CD4-positive, alpha-beta T cell treated with Interferon gamma for 1 hour (primary cell): ENCODE results near the gene SAMD14.

ENCODE experiments used
- DNase-seq: peaks from one replicate; pipeline ENCODE4 v3.0.0-alpha.2; 2020

Gene SAMD14

GRCh38 chr17:50110591-50111349, 19.2 kb downstream of the SAMD14 start:
- DNase-seq = no peak

GRCh38 chr17:50109785-50110184, 20.2 kb downstream of the SAMD14 start:
- no peak for DNase-seq

GRCh38 chr17:50109207-50109606, 20.8 kb downstream of the SAMD14 start:
- no peak for DNase-seq

DNA sequence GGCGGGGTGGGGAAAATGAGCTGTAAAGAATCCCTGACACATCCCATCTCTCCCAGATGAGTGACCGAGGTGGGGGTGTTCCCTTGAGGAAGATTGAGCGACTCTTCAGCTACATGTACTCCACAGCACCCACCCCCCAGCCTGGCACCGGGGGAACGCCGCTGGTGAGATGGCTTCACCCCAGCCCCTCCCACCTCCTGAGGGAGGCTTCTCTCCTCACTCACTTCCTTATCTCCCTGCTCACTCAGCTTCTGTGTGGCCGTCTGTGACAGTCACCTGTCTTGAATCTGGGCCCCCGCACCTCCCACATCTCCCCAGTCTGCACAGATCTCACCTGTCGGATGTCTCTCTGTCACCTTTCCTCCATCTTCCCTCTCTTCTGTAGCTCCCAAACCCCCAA, 21.4 kb downstream of the SAMD14 start:
- DNase-seq = no peak

- DNase-seq = no peak
Observed at GRCh38 chr17:50107790-50108414, 22.1 kb downstream of the SAMD14 start.

DNA sequence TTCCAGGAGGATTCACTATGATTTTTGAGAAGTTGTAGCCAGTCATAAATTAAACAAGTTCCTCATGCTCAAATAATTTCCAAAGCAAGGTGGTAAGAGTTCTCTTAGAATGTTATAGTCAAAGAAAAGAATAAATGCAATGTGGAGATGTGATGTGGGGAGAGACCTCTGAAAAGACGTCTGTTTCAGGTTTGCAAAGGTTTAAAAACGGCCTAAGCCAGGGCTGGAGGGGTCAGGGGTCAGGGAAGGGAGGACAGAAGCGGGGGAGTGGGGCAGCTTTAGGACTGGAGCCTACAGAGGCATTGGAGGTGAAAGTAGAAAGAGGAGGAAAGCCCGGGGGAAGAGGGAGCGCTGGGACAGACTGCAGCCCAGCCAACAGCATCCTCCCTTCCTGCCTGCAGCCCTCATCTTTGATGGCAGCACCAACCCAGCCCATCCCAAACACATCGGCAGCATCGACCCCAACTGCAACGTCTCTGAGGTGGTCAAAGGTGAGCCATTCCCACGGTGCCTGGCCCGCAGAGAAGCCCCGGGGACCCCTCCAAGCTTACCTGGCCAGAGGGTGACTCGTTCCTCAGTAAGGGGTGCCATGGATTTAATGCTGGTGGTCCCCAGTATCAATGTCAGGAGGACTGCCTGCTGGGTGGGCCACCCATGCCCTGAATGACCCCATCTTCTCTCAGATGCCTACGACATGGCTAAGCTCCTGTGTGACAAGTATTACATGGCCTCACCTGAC, 23.4 kb downstream of the SAMD14 start:
- no peak for DNase-seq

DNA sequence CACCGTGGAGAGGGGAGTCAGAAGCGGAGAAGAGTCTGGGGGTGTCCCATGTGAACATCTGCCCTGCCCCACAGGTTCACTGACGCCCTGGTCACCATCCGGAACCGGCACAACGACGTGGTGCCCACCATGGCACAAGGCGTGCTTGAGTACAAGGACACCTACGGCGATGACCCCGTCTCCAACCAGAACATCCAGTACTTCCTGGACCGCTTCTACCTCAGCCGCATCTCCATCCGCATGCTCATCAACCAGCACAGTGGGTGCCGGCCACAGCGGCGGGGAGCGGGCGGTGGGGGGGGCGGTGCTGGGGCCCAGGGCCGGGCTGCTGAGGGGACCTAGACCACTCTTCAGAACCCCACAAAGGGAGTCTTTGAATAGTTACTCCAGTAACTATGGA, 24.1 kb downstream of the SAMD14 start:
- DNase-seq = no peak

DNA sequence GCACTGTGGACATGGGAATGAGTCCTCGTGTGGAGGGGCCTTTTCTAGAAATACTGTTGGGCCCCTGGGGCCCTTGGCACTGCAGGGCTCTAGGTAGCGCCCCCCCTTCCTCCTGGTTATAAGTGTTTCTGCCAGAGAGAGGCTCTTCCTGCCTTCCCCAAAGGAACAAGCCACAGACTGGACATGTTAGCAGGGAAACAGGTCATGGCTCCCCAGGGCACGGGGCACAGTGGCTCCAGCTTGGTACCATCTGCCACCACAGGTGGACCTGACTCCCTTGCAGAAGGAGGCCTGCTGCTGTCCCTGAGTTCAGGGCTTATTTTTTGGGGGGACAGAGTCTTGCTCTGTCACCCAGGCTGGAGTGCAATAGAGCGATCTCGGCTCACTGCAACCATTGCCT, 26.0 kb downstream of the SAMD14 start:
- no peak for DNase-seq

DNA sequence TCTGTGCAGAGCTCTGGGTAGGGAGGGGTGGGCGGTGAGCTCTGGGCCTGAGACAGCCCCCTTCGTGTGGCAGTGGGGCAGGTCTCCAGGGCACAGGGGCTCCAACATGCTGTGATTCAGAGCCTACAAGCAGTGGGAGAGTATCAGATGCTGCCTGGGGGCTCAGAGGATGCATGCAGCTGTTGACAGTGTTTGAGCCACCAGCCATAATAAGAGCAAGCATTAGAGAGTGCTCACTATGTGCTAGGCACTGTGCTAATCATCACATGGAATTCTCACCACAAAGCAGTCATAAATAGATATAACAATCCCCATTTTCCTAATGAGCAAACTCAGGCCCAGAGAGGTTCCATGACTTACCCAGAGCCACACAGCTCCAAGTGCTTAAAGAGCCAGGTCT, 26.7 kb downstream of the SAMD14 start:
- DNase-seq = no peak

GRCh38 chr17:50102164-50102991, 27.6 kb downstream of the SAMD14 start:
- DNase-seq = no peak

GRCh38 chr17:50101346-50102163, 28.4 kb downstream of the SAMD14 start:
- no peak for DNase-seq

- no peak for DNase-seq
Observed at GRCh38 chr17:50100921-50101345, 29.0 kb downstream of the SAMD14 start.

DNA sequence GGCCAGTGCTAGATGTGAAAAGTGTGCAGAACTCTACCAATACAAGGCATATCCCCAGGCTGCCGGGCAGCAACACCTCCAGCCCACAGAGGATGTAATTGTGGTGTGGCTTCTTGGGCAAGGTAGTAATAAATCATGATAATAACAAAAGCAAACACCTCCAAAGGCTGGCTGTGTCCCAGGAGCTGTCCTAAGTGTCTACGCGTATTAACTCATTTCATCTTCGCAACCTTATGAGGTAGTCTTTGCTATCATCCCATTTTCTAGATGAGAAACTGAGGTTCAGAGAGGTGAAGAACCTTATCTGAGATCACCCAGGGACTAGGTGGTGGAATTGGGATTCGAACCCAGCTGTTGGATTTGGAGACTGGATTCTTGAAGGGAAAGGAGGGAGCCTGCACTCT, 29.5 kb downstream of the SAMD14 start:
- no peak for DNase-seq

- no peak for DNase-seq
Observed at GRCh38 chr17:50099003-50099402, 31.0 kb downstream of the SAMD14 start.

GRCh38 chr17:50098583-50098982, 31.4 kb downstream of the SAMD14 start:
- no peak for DNase-seq

GRCh38 chr17:50097926-50098325, 32.0 kb downstream of the SAMD14 start:
- DNase-seq = no peak

GRCh38 chr17:50097455-50097854, 32.5 kb downstream of the SAMD14 start:
- no peak for DNase-seq

DNA sequence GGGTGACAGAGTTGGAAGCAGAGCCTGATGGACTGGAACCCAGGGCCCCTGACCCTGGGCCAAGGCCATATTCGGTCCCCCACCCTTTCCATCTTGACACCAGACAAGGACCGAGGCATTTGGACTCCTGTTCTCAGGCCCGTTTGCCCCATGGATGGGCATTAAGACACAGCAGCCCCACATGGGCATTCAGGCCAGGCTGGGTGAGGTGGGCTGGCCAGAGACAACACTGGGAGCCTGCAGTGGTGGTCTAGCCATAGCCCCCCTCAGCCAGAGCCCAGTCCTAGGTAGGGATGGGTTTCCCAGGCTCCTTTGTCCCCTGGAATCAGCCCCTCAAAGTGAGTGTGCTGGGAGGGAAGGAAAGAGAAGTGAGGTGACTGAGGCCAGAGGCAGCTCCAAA, 33.2 kb downstream of the SAMD14 start:
- DNase-seq = no peak

DNA sequence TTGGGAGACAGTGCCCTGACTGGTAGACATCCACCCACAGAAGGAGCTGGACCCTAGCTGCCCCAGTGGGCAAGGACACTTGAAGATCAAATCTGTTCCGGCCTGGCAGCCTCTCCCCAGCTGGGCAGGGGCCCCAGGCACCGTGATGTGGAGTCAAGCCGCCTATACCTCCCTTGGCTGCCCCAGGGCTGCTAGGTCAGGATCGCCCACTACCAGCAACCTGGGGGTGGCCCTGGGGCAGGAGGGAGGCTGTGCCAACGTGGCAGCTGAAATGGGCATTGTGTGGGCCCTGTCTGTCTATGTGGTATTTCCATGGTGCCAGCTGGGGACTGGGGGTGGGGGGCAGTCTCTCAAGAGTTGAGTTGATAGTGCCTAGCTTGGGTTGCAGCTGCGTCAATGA, 33.9 kb downstream of the SAMD14 start:
- no peak for DNase-seq

DNA sequence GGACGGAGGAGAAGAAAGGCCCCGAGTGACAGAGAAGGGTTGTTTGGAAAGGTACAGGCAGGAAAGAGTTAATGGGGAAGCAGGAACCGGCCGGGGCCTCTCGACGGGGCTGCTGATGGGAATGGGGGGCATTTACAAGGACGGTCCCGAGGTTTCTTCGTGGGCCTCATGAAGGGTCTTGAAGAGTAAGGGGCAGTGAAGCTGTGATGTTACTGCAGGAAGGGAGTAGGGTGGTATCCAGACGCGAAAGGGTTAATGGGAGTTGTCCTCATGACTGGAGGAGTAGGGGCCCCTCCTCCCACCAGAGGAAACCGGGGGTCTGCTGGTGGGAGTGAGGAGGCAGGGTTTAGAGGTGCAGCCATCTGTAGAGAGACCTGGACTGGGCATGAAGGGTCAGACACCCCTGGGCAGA, 34.3 kb downstream of the SAMD14 start:
- no peak for DNase-seq

DNA sequence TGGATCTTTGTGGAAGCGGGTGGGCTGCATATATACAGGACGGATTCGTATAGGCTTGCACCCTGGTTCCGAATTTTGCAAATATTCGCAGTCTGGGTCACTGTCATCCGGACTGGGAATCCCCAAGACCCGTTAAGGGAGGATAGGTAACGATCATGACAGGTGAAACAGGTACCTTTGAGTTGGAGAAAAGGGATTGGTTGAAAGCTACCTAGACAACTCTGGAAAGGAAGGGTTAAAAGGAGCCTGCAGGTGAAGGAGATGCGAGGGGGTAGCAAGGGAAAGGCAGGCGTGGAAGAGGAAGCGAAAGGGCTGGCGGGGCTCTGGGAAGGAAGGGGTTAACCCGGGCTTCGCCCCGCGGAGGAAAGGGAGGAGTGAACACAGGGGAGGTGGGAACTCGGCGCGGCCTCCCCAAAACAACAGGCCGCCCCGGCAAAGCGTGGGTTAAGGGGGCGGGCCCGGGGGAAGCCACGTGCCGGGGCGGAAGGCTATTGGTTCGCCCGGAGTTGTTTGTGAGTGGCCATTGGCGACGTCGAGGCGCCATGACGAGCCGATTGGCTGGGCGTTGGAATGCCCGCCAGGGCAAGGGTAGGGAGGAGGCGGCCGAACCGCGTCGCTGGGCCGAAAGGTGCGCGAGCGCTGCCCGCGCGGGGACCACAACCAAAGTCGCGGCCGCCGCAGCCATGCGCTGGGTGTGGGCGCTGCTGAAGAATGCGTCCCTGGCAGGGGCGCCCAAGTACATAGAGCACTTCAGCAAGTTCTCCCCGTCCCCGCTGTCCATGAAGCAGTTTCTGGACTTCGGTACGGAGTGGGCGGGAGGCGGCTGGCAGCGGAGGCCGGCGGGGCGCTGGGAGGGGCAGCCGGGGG, 35.0 kb downstream of the SAMD14 start, which contains the start of gene PDK2:
TSS of gene PDK2 (plus strand) at position 599 of the 867 bp plus-strand sequence. CDS start at position 684, 85 bp downstream.
- DNase-seq = peak; percentile 96
